Spleen (tissue), 11 donors: ENCODE data around the gene ZNF860. TPM values are rescaled to one million over a fixed set of nuclear protein-coding genes. Genes with fewer than 3 reads are reported as not detected.

ENCODE experiments used
- DNase-seq: peaks from one replicate; pipeline ENCODE4 v3.0.0-alpha.2; 2020
- H3K27ac ChIP-seq, 8 donors: fragments of 200-600 bp; sonication (generic) in 7 of 8; 1 replicate in 4 of 8; 2 replicates in 4 of 8; pipeline versions ENCODE4 v1.5.0 to v1.8.0; 2016 to 2021; ENCODE audit warnings: inconsistent platforms in 4 of 8, mild to moderate bottlenecking in 4 of 8, moderate library complexity in 1 of 8
- H3K27me3 ChIP-seq, 7 donors: fragments of 200-600 bp; sonication (generic) in 6 of 7; replicated peaks in 1 of 7; 1 replicate in 4 of 7; 2 replicates in 3 of 7; pipeline versions ENCODE4 v1.5.0 to v1.8.0; 2016 to 2021; ENCODE audit warnings: inconsistent platforms in 3 of 7, mild to moderate bottlenecking in 1 of 7
- H3K36me3 ChIP-seq, 6 donors: fragments of 200-600 bp; sonication (generic) in 5 of 6; 1 replicate in 4 of 6; 2 replicates in 2 of 6; pipeline versions ENCODE4 v1.5.0 to v1.8.0; 2016 to 2021; ENCODE audit warnings: inconsistent platforms in 2 of 6
- H3K4me1 ChIP-seq, 6 donors: fragments of 200-600 bp; sonication (generic) in 5 of 6; 1 replicate in 3 of 6; 2 replicates in 3 of 6; pipeline versions ENCODE4 v1.5.0 to v1.8.0; 2016 to 2021; ENCODE audit warnings: inconsistent platforms in 3 of 6
- H3K4me3 ChIP-seq, 8 donors: fragments of 200-600 bp; sonication (generic) in 7 of 8; 1 replicate in 4 of 8; 2 replicates in 4 of 8; pipeline versions ENCODE4 v1.5.0 to v1.8.0; 2016 to 2021; ENCODE audit warnings: inconsistent platforms in 4 of 8, mild to moderate bottlenecking in 4 of 8, moderate library complexity in 2 of 8
- H3K9me3 ChIP-seq, 8 donors: fragments of 200-600 bp; sonication (generic) in 7 of 8; 1 replicate in 4 of 8; 2 replicates in 4 of 8; pipeline versions ENCODE4 v1.5.0 to v1.8.0; 2016 to 2021; ENCODE audit warnings: inconsistent platforms in 4 of 8
- CTCF ChIP-seq, 11 experiments: fragments of 200-600 bp in 7 of 11; fragments of 450-650 bp in 4 of 11; sonication (generic) in 4 of 11; IDR thresholded peaks in 8 of 11; conservative IDR thresholded peaks in 3 of 11; 1 replicate in 7 of 11; 2 replicates in 4 of 11; pipeline versions ENCODE4 v1.4.0 to v1.8.0; 2016 to 2021; ENCODE audit warnings: antibody characterized with exemption in 11 of 11, inconsistent platforms in 4 of 11, mild to moderate bottlenecking in 1 of 11
- POLR2A ChIP-seq, 3 donors: fragments of 450-650 bp; IDR thresholded peaks; one replicate each; pipeline ENCODE4 v1.5.1; 2017; ENCODE audit warnings: antibody characterized with exemption in 3 of 3, mild to moderate bottlenecking in 1 of 3
- POLR2AphosphoS5 ChIP-seq, 3 donors: sonication (generic); formaldehyde crosslinking; IDR thresholded peaks; one replicate each; pipeline ENCODE4 v1.5.1; 2017; ENCODE audit warnings: antibody characterized with exemption in 3 of 3
- WGBS, 5 donors: extraction: QIAGEN DNeasy Blood & Tissue Kit in 3 of 5; methylation state at CpG; one replicate each; pipeline versions ENCODE4 v1.1.5 to v1.1.7; 2013 to 2018; 5-methylcytosine and 5-hydroxymethylcytosine counted together
- intact Hi-C: fragments of 100-400 bp; cut with DNase I; formaldehyde crosslinking; loops from one replicate; pipeline ENCODE4 v1.15.0; 2023; ENCODE audit warnings: low total_unique reads
- polyA plus RNA-seq, 3 donors: library from polyadenylated mRNA; stranded (reverse); fragments of 200-250 nt; gene quantifications; one replicate each; pipeline ENCODE4 v1.2.1, GENCODE V29; 2013
- total RNA-seq, 7 donors: library from RNA; depleted of rRNA in 3 of 7; stranded (reverse); fragments of >200 nt in 3 of 7; fragmentation: NEBNext Ultra II Directional in 4 of 7; extraction: Animal tissue kit (Norgen Biotek cat#: 25700) in 4 of 7; gene quantifications; one replicate each; pipeline versions ENCODE4 v1.1.0 to v1.2.1, GENCODE V29; 2016 to 2021
- donor health status: healthy with polysubstance abuse.
- donor health status: DM: no; HTN: no; CAD: no; lungs with moderate emphysema.
- donor health status: DM: no; HTN: no; CAD: no.
- donor health status: Bipolar disorder and iron deficiency.
- donor health status: healthy.
- donor health status: DM: no; HTN: no; CAD: no.
- donor health status: DM: yes; HTN: yes; CAD: no.

The ZNF860 gene
- total and polyA plus RNA-seq, 10 donors = 1.3 to 9.5 (median 4.5) TPM

DNA sequence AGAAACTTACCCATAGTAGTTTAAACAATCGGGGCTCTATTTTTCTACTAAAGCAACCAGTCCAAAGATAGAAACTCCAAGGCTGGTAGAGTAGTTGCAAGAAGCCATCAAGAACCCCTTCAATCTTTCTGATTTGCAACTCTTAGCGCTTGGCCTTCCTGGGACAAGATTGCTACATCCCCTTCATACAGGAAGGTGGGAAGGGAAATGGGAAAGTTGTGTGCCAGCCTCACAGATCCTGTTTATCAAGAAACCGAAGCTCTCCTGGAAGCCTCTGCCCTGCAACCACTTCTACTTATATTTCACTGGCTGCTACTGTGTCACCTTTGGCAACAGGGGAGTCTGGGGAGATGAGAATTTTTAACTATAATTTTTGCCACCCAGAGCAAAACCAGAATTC lies 46.7 kb upstream of the ZNF860 start:
- 45 to 62% (median 56%) methylated on average over 3 of the region's 3 CpGs for WGBS, 5 donors
- no peak for DNase-seq
- Histone ChIP-seq H3K4me1 (peaks cover 12 to 80% (median 40%) of the 10 kb centered on the region in 6 donors), H3K36me3 (no peaks in the 10 kb centered on the region), H3K27ac (peak overlapping the region in 4 of 8 donors; percentile 2 to 58 (median 20)), H3K4me3 (no peak overlapping the region), H3K27me3 (no peaks in the 10 kb centered on the region), H3K9me3 (no peaks in the 10 kb centered on the region)
- TF ChIP-seq CTCF (IDR thresholded peaks at IDR 0.05 in 8 of 11, conservative IDR thresholded peaks at IDR 0.05 in 3 of 11) (no peak), POLR2A (IDR thresholded peaks at IDR 0.05) (no peak), POLR2AphosphoS5 (IDR thresholded peaks at IDR 0.05) (no peak)
- intact Hi-C loops = no loop called here

DNA sequence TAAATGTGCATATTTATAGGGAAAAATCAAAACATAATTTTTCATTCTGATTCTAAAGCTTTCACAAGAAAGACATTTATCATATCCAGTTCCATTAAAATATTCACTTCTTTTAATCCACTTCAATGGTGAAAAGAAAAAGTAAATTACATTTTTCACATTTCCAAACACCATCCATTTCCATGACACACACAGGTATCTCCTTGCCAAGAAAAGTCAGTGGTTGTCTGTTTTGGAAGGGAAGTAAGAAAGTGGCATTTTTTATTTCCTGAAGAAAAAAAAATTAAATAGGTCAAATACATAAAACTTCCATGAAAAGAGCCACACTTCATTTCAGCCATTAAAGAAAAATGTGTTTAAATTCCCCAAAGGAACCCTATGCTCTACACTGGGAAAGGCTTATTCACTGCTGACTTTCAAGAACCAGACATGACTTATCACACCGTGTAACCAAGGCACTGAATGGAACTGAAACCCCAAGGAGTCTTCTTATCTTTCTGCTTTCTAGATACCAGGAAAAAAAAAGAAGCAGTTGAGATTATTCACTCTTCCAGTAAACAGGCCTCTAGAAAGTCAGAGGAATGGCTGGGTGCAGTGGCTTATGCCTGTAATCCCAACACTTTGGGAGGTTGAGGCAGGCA lies 45.0 kb upstream of the ZNF860 start:
- Histone ChIP-seq H3K4me1 (peaks cover 12 to 80% (median 42%) of the 10 kb centered on the region in 6 donors), H3K4me3 (no peak overlapping the region), H3K9me3 (no peaks in the 10 kb centered on the region), H3K36me3 (no peaks in the 10 kb centered on the region), H3K27ac (peak overlapping the region in 1 of 8 donors; percentile 6), H3K27me3 (no peaks in the 10 kb centered on the region)
- WGBS, 5 donors = 19 to 51% (median 39%) methylated on average over 1 of the region's 1 CpG
- no peak for TF ChIP-seq POLR2A (IDR thresholded peaks at IDR 0.05)
- no peak for TF ChIP-seq POLR2AphosphoS5 (IDR thresholded peaks at IDR 0.05)
- no peak for TF ChIP-seq CTCF (IDR thresholded peaks at IDR 0.05 in 8 of 11, conservative IDR thresholded peaks at IDR 0.05 in 3 of 11)
- DNase-seq = no peak
- intact Hi-C loops = no loop called here

GRCh38 chr3:31937225-31937624 lies 44.3 kb upstream of the ZNF860 start:
- Histone ChIP-seq H3K4me3 (no peak overlapping the region), H3K36me3 (no peaks in the 10 kb centered on the region), H3K9me3 (no peaks in the 10 kb centered on the region), H3K27ac (peak overlapping the region in 1 of 8 donors; percentile 6), H3K4me1 (peaks cover 12 to 80% (median 44%) of the 10 kb centered on the region in 6 donors), H3K27me3 (no peaks in the 10 kb centered on the region)
- no peak for TF ChIP-seq POLR2AphosphoS5 (IDR thresholded peaks at IDR 0.05)
- TF ChIP-seq POLR2A (IDR thresholded peaks at IDR 0.05) = no peak
- TF ChIP-seq CTCF (IDR thresholded peaks at IDR 0.05 in 8 of 11, conservative IDR thresholded peaks at IDR 0.05 in 3 of 11) = no peak
- intact Hi-C loops = no loop called here
- WGBS, 5 donors = 72 to 96% (median 88%) methylated on average over 4 of the region's 4 CpGs
- DNase-seq = no peak

GRCh38 chr3:31942446-31942845 lies 39.1 kb upstream of the ZNF860 start:
- H3K4me3 ChIP-seq = peak overlapping the region in 1 of 8 donors; percentile 22
- no peaks in the 10 kb centered on the region for H3K27me3 ChIP-seq
- H3K36me3 ChIP-seq = no peaks in the 10 kb centered on the region
- peaks cover 7 to 68% (median 29%) of the 10 kb centered on the region in 6 donors for H3K4me1 ChIP-seq
- H3K9me3 ChIP-seq = no peaks in the 10 kb centered on the region
- intact Hi-C loops = no loop called here
- peak overlapping the region in 3 of 8 donors; percentile 7 to 33 (median 12) for H3K27ac ChIP-seq
- TF ChIP-seq CTCF (IDR thresholded peaks at IDR 0.05 in 8 of 11, conservative IDR thresholded peaks at IDR 0.05 in 3 of 11) (no peak), POLR2AphosphoS5 (IDR thresholded peaks at IDR 0.05) (no peak), POLR2A (IDR thresholded peaks at IDR 0.05) (no peak)
- DNase-seq = no peak
- WGBS, 5 donors = 65 to 92% (median 86%) methylated on average over 2 of the region's 2 CpGs
